SK-N-SH (cell line): ENCODE measurements around the gene ACOT7. TPM values are rescaled to one million over a fixed set of nuclear protein-coding genes. Genes with fewer than 3 reads are reported as not detected.

Experiments
- CTCF ChIA-PET: fragments of 300-600, 350-600 bp; formaldehyde crosslinking; extraction: SDS; loops from one replicate; lab custom pipeline; 2021; lab: Yijun Ruan, JAX
- POLR2A ChIA-PET: fragments of 350-600 bp; sonication (Branson Sonifier 250); formaldehyde crosslinking; extraction: SDS; loops from one replicate; lab custom pipeline; 2020; ENCODE audit warnings: antibody characterized with exemption, inconsistent platforms; lab: Yijun Ruan, JAX
- DNase-seq: peaks from one replicate; pipeline ENCODE4 v3.0.0; 2012
- H2AFZ ChIP-seq: fragments of 200-600 bp; sonication (generic); 2 replicates; pipeline ENCODE4 v1.8.1; 2016; ENCODE audit warnings: antibody characterized with exemption, mild to moderate bottlenecking, low read depth
- H3F3A ChIP-seq: fragments of 200-600 bp; sonication (generic); replicated peaks from 2 replicates; pipeline ENCODE3; 2016; ENCODE audit warnings: antibody characterized with exemption, mild to moderate bottlenecking; ENCODE audit not compliant: insufficient read depth
- H3K27ac ChIP-seq, 2 experiments: fragments of 200-500 bp in 1 of 2; fragments of 200-600 bp in 1 of 2; sonication (Bioruptor generic) in 1 of 2; sonication (generic), shearing (Covaris generic) in 1 of 2; 2 replicates each; pipeline versions ENCODE4 v1.5.1 to v1.6.1; 2014 to 2016; ENCODE audit warnings: low read depth in 2 of 2, inconsistent platforms in 1 of 2, low read length in 1 of 2, mild to moderate bottlenecking in 1 of 2, mixed read lengths in 1 of 2
- H3K27me3 ChIP-seq: fragments of 200-600 bp; sonication (generic), shearing (Covaris generic); 2 replicates; pipeline ENCODE4 v1.6.1; 2016; ENCODE audit warnings: mixed run types; ENCODE audit not compliant: insufficient read depth
- H3K36me3 ChIP-seq, 2 experiments: fragments of 200-500 bp in 1 of 2; fragments of 200-600 bp in 1 of 2; sonication (Bioruptor generic) in 1 of 2; sonication (generic) in 1 of 2; replicated peaks in 1 of 2; 2 replicates each; pipeline versions ENCODE3 to v1.5.1; 2014 to 2016; ENCODE audit warnings: low read length in 1 of 2, mild to moderate bottlenecking in 1 of 2; ENCODE audit not compliant: insufficient read depth in 2 of 2, control insufficient read depth in 1 of 2
- H3K4me1 ChIP-seq, 2 experiments: fragments of 200-500 bp in 1 of 2; fragments of 200-600 bp in 1 of 2; sonication (Bioruptor generic) in 1 of 2; sonication (generic), shearing (Covaris generic) in 1 of 2; 2 replicates each; pipeline versions ENCODE4 v1.5.1 to v1.6.1; 2014 to 2016; ENCODE audit warnings: low read depth in 1 of 2, low read length in 1 of 2, mixed run types in 1 of 2; ENCODE audit not compliant: insufficient read depth in 2 of 2, control insufficient read depth in 1 of 2
- H3K4me2 ChIP-seq: fragments of 200-600 bp; sonication (generic), shearing (Covaris generic); 2 replicates; pipeline ENCODE4 v1.6.1; 2017; ENCODE audit warnings: mixed run types
- H3K4me3 ChIP-seq, 2 experiments: fragments of 200-500 bp in 1 of 2; fragments of 200-600 bp in 1 of 2; sonication (Bioruptor generic) in 1 of 2; sonication (generic), shearing (Covaris generic) in 1 of 2; 2 replicates each; pipeline versions ENCODE4 v1.5.1 to v1.8.1; 2014 to 2016; ENCODE audit warnings: low read depth in 2 of 2, inconsistent platforms in 1 of 2, low read length in 1 of 2, mild to moderate bottlenecking in 1 of 2, mixed read lengths in 1 of 2, moderate library complexity in 1 of 2
- H3K79me2 ChIP-seq: fragments of 200-600 bp; sonication (generic); 2 replicates; pipeline ENCODE4 v1.8.1; 2017; ENCODE audit warnings: mild to moderate bottlenecking; ENCODE audit not compliant: insufficient read depth
- H3K9ac ChIP-seq: fragments of 200-600 bp; sonication (generic); 2 replicates; pipeline ENCODE4 v1.6.1; 2017; ENCODE audit warnings: mixed run types
- H3K9me2 ChIP-seq: fragments of 200-600 bp; sonication (generic); 2 replicates; pipeline ENCODE4 v1.6.1; 2017; ENCODE audit warnings: mixed run types
- H3K9me3 ChIP-seq: fragments of 200-600 bp; sonication (generic); 2 replicates; pipeline ENCODE4 v1.6.1; 2017; ENCODE audit warnings: mixed run types, mild to moderate bottlenecking, moderate library complexity
- H4K20me1 ChIP-seq: fragments of 200-600 bp; sonication (generic); 2 replicates; pipeline ENCODE4 v1.6.1; 2017; ENCODE audit warnings: mild to moderate bottlenecking, mixed run types; ENCODE audit not compliant: insufficient read depth
- CHD2 ChIP-seq: fragments of 150-350 bp; IDR thresholded peaks from 2 replicates; pipeline ENCODE4 v1.6.1; 2018; ENCODE audit warnings: low read length; ENCODE audit not compliant: partially characterized antibody
- CTCF ChIP-seq: fragments of 200-600 bp; sonication (generic); IDR thresholded peaks from 2 replicates; pipeline ENCODE4 v1.6.1; 2017; ENCODE audit warnings: antibody characterized with exemption, mild to moderate bottlenecking, moderate library complexity
- ELF1 ChIP-seq: IDR thresholded peaks from 2 replicates; pipeline ENCODE4 v1.4.0; 2012
- EP300 ChIP-seq, 2 experiments: IDR thresholded peaks; 2 replicates each; pipeline versions ENCODE4 v1.4.0 to v1.6.1; 2012; ENCODE audit warnings: borderline replicate concordance in 1 of 2, low read depth in 1 of 2, low read length in 1 of 2
- FOSL2 ChIP-seq: IDR thresholded peaks from 2 replicates; pipeline ENCODE4 v1.4.0; 2012; ENCODE audit warnings: low read depth, mild to moderate bottlenecking, moderate library complexity, borderline replicate concordance
- FOXM1 ChIP-seq: IDR thresholded peaks from 2 replicates; pipeline ENCODE4 v1.4.0; 2012; ENCODE audit warnings: low read depth, mild to moderate bottlenecking
- GABPA ChIP-seq: IDR thresholded peaks from 2 replicates; pipeline ENCODE4 v1.4.0; 2012; ENCODE audit warnings: low read depth, mild to moderate bottlenecking
- IRF3 ChIP-seq: fragments of 150-350 bp; IDR thresholded peaks from 2 replicates; pipeline ENCODE4 v1.6.1; 2016; ENCODE audit warnings: mild to moderate bottlenecking, low read depth, low read length
- MAX ChIP-seq: IDR thresholded peaks from 2 replicates; pipeline ENCODE4 v1.4.0; 2012; ENCODE audit warnings: low read depth
- MEF2A ChIP-seq: IDR thresholded peaks from 2 replicates; pipeline ENCODE4 v1.4.0; 2012; ENCODE audit warnings: low read depth, borderline replicate concordance
- NRF1 ChIP-seq: IDR thresholded peaks from 2 replicates; pipeline ENCODE4 v1.6.1; 2012; ENCODE audit warnings: low read depth, mild to moderate bottlenecking, low read length
- POLR2AphosphoS5 ChIP-seq: IDR thresholded peaks from 2 replicates; pipeline ENCODE4 v1.6.1; 2012; ENCODE audit warnings: low read depth, low read length
- RAD21 ChIP-seq: IDR thresholded peaks from 2 replicates; pipeline ENCODE4 v1.6.1; 2012; ENCODE audit warnings: mild to moderate bottlenecking, low read length
- REST ChIP-seq: IDR thresholded peaks from 2 replicates; pipeline ENCODE4 v1.6.1; 2012; ENCODE audit warnings: mild to moderate bottlenecking, low read depth, low read length, moderate library complexity
- RFX5 ChIP-seq: IDR thresholded peaks from 2 replicates; pipeline ENCODE4 v1.6.1; 2012; ENCODE audit warnings: mild to moderate bottlenecking, improper control_type of control experiment, low read length
- SIN3A ChIP-seq: IDR thresholded peaks from 2 replicates; pipeline ENCODE4 v1.6.1; 2012; ENCODE audit warnings: low read depth, mild to moderate bottlenecking, low read length, moderate library complexity, borderline replicate concordance
- TCF12 ChIP-seq: IDR thresholded peaks from 2 replicates; pipeline ENCODE4 v1.4.0; 2012
- USF1 ChIP-seq: IDR thresholded peaks from 2 replicates; pipeline ENCODE4 v1.4.0; 2012; ENCODE audit warnings: low read depth, borderline replicate concordance
- ZBTB33 ChIP-seq: IDR thresholded peaks from 2 replicates; pipeline ENCODE4 v1.4.0; 2012; ENCODE audit warnings: low read depth, borderline replicate concordance
- WGBS: methylation state at CpG from one replicate; pipeline ENCODE4 v1.1.6; 2017; ENCODE audit warnings: low lambda C conversion rate; 5-methylcytosine and 5-hydroxymethylcytosine counted together
- polyA plus RNA-seq, 3 experiments: library from polyadenylated mRNA; depleted of rRNA; stranded (reverse); fragments of >200 nt; gene quantifications; 2 replicates each; pipeline ENCODE4 v1.2.3, GENCODE V29; 2012

ACOT7 gene
- polyA plus RNA-seq, 1 of the 3 experiments (the other 2 are of a cell fraction): 289 TPM

- TF ChIP-seq IRF3: no peak
- TF ChIP-seq EP300 (IDR thresholded peaks at IDR 0.05; ENCODE audit: borderline replicate concordance in 1 of 2, low read depth in 1 of 2, low read length in 1 of 2): no peak
- TF ChIP-seq ELF1: no peak
- TF ChIP-seq RFX5: no peak
- no peak for TF ChIP-seq NRF1
- TF ChIP-seq, all 33 proteins: peak for 0
These were observed 115.3 kb downstream of the ACOT7 start (continued) for GRCh38 chr1:6278263-6278662.

- H4K20me1 ChIP-seq: peaks cover 10% of the 10 kb centered on the region; the same call in 1 of the 2 replicates
- peaks cover 0 to 6% of the 10 kb centered on the region in 2 experiments for H3K36me3 ChIP-seq
- H3K27ac ChIP-seq: no peak overlapping the region
- no peaks in the 10 kb centered on the region for H3K9me2 ChIP-seq
- peaks cover 7 to 16% of the 10 kb centered on the region in 2 experiments; a peak in 2 of 4 replicates for H3K4me1 ChIP-seq
- no peak overlapping the region for H3K4me3 ChIP-seq
- no peak overlapping the region for H3K4me2 ChIP-seq
- H3K9ac ChIP-seq: no peak overlapping the region
- H3K79me2 ChIP-seq: no peaks in the 10 kb centered on the region
- no peak overlapping the region for H2AFZ ChIP-seq
- ChIA-PET CTCF (interaction anchor here (1.0 to 1.3 kb wide), 2 partner anchors 128 to 138 kb away, joined by 3 to 5 read pairs; no protein-coding TSS in a partner anchor), POLR2A (no interaction called here)
- WGBS: 93% methylated on average over 8 of the region's 20 CpGs
- DNase-seq: no peak
- H3K9me3 ChIP-seq: no peaks in the 10 kb centered on the region
- H3K27me3 ChIP-seq: no peaks in the 10 kb centered on the region
- no peaks in the 10 kb centered on the region for H3F3A ChIP-seq
- no peak for TF ChIP-seq IRF3
- no peak for TF ChIP-seq USF1
- TF ChIP-seq CHD2: no peak
- TF ChIP-seq RAD21: no peak
- no peak for TF ChIP-seq MEF2A
- TF ChIP-seq MAX: no peak
- no peak for TF ChIP-seq REST
- TF ChIP-seq EP300 (IDR thresholded peaks at IDR 0.05; ENCODE audit: borderline replicate concordance in 1 of 2, low read depth in 1 of 2, low read length in 1 of 2): no peak
- TF ChIP-seq CTCF: no peak
- TF ChIP-seq RFX5: no peak
- TF ChIP-seq GABPA: no peak
- no peak for TF ChIP-seq SIN3A
- TF ChIP-seq TCF12: no peak
- TF ChIP-seq POLR2AphosphoS5: no peak
- no peak for TF ChIP-seq FOSL2
- no peak for TF ChIP-seq FOXM1
- no peak for TF ChIP-seq ELF1
- TF ChIP-seq ZBTB33: no peak
These were observed 116.6 kb downstream of the ACOT7 start for GRCh38 chr1:6276811-6277555.
